Fibroblast of pulmonary artery (primary cell): ENCODE results near the gene MZF1.

Experiments
- DNase-seq: peaks from one replicate; pipeline ENCODE4 v3.0.0-alpha.2; 2010; ENCODE audit warnings: low read depth
- H3K4me3 ChIP-seq: replicated peaks from 2 replicates; pipeline ENCODE4 v1.5.1; 2011; ENCODE audit warnings: low read depth, mild to moderate bottlenecking, control low read depth, low read length, moderate library complexity
- CTCF ChIP-seq: IDR thresholded peaks from 2 replicates; pipeline ENCODE4 v1.5.1; 2011; ENCODE audit warnings: mild to moderate bottlenecking, control low read depth, low read length, inconsistent platforms; ENCODE audit errors: missing control alignments

The MZF1 gene

GRCh38 chr19:58552655-58553054 lies 20.5 kb downstream of the MZF1 start:
- H3K4me3 ChIP-seq = no peak overlapping the region
- no peak for TF ChIP-seq CTCF
- DNase-seq = no peak

- H3K4me3 ChIP-seq = no peak overlapping the region
- TF ChIP-seq CTCF = no peak
These were observed 21.3 kb downstream of the MZF1 start for GRCh38 chr19:58551577-58552471.

GRCh38 chr19:58551123-58551497 lies 22.0 kb downstream of the MZF1 start:
- TF ChIP-seq CTCF = no peak
- DNase-seq = no peak
- H3K4me3 ChIP-seq = no peak overlapping the region

More at GRCh38 chr19:58551577-58552471, 21.3 kb downstream of the MZF1 start:
- DNase-seq = no peak

GRCh38 chr19:58550362-58551122 lies 22.6 kb downstream of the MZF1 start:
- no peak for TF ChIP-seq CTCF
- DNase-seq = no peak
- H3K4me3 ChIP-seq = no peak overlapping the region

- no peak for TF ChIP-seq CTCF
- H3K4me3 ChIP-seq = no peak overlapping the region
- no peak for DNase-seq
These were observed 23.3 kb downstream of the MZF1 start for GRCh38 chr19:58549664-58550361.

GRCh38 chr19:58548859-58549663 lies 24.1 kb downstream of the MZF1 start:
- TF ChIP-seq CTCF = no peak
- no peak for DNase-seq

More at GRCh38 chr19:58548859-58549663, 24.1 kb downstream of the MZF1 start:
- no peak overlapping the region for H3K4me3 ChIP-seq
